Erythroblast (primary cell): Measurements from ENCODE around the gene SMIM38.

ENCODE experiments used
- DNase-seq, 2 experiments: peaks; one replicate each; lab custom pipeline; 2025; lab: John Stamatoyannopoulos, UW
- GATA1 ChIP-seq: IDR thresholded peaks from 2 replicates; pipeline ENCODE4 v1.6.1; 2011; ENCODE audit warnings: low read depth, mild to moderate bottlenecking, control low read depth, low read length, moderate library complexity
- POLR2A ChIP-seq: IDR thresholded peaks from 2 replicates; pipeline ENCODE4 v1.6.1; 2011; ENCODE audit warnings: mild to moderate bottlenecking, low read length

The SMIM38 gene

DNA sequence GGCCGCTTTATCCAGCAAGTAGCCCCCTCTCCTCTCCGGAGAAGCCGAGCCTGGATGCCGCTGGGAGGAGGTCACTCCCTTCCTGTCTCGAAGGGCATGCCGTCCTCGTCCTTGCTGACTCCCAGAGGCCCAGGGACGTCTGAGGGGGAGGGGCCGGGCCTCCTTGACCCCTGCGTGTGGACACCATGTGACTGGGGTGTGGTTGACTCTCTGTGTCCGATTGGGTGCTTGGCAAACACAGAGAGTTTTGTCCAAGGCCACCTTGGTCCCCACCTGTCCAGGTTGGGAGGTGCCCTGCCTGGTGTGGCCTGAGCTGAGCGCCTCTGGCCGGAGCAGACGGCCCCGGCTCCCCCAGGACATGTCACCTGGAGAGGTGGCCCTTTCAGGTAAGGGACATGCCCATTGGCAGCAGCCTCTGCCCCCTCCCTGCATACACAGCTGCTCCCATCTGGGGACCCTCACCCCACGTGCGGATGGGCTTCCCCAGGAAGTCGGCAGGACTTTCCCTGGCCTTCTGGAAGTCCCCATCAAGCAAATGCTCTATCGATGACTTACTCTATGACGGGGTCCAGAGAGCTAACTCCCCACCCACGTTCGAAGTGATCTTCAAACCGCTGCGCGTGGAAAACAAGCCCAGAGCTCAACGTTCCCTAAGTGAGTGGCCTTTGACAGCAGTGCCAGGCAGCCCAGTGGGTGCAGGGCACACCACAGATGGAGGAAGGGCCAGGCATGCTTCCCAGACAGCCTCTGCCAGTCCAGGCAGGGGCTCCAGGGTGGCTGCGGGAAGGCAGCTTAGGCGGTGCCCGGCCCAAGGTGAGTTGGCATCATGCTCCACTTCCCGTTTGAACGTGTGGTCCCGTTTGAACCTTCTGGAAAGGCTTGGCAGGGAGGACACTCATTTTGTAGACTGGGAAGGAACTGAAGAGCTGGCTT is at the start of gene SMIM38:
TSS of gene SMIM38 (plus strand) at position 634 of the 933 bp plus-strand sequence. CDS start 1,912 bp downstream, outside the sequence.
- TF ChIP-seq GATA1 = no peak
- no peak for TF ChIP-seq POLR2A
- DNase-seq = no peak

GRCh38 chr11:69106031-69106811 is 49.5 kb upstream of the SMIM38 start:
- TF ChIP-seq POLR2A (no peak), GATA1 (no peak)
- DNase-seq = no peak

GRCh38 chr11:69107413-69107812 is 48.3 kb upstream of the SMIM38 start:
- TF ChIP-seq POLR2A (no peak), GATA1 (no peak)
- DNase-seq = no peak

DNA sequence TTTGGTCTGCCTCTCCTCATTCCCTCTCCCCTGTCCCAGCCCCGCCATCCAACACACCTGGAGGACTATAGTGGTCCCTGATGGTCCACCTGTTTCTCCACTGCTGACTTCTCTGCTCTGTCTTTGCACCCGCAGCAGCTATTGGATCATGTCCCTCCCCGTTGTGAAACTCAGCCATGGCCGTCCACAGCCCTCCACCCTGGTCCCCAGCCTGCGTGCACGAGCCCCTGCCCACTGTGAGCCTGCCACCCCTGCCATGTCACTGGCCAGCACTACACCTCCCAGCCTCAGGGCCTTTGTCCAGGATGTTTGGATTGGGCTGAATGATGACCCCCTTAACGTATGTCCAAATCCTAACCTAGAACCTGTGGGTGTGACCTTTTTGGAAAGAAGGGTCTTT is 47.7 kb upstream of the SMIM38 start:
- no peak for TF ChIP-seq POLR2A
- no peak for TF ChIP-seq GATA1
- DNase-seq = no peak

GRCh38 chr11:69108559-69108958 is 47.2 kb upstream of the SMIM38 start:
- no peak for DNase-seq
- no peak for TF ChIP-seq GATA1
- TF ChIP-seq POLR2A = no peak

- no peak for TF ChIP-seq POLR2A
- TF ChIP-seq GATA1 = no peak
- DNase-seq = no peak
Observed at GRCh38 chr11:69109101-69109500, 46.6 kb upstream of the SMIM38 start.

DNA sequence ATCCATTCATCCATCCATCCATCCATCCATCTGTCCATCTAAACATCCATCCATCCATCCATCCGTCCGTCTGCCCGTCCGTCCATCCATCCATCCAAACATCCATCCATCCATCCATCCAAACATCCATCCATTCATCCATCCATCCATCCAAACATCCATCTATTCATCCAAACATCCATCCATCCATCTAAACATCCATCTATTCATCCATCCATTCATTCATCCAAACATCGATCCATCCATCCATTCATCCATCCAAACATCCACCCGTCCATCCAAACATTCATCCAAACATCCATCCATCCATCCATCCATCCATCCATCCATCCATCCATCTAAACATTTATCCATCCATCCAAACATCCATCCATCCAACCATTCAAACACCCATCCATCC is 45.3 kb upstream of the SMIM38 start:
- TF ChIP-seq POLR2A = no peak
- DNase-seq = no peak

GRCh38 chr11:69111624-69112542 is 43.9 kb upstream of the SMIM38 start:
- no peak for TF ChIP-seq POLR2A
- no peak for TF ChIP-seq GATA1
- no peak for DNase-seq

DNA sequence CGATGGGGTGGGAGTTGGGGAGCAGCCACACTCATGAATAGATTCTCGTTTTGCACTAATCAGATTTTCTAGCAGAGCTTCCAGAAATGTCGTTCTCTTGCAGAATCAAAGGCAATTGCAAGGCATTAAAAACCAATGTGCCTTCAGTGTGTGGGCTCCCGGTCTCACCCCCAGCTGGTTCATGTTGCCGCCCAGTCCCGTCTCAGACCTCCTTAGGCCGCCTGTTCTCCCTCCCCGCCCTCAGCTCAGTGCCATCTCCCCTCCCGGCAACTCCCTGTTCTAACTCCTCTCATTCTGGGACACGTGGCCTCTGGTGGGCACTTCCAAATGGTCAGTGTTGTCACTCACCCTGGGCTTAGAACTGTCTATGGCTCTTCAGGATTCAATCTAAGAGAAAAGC is 42.5 kb upstream of the SMIM38 start:
- no peak for DNase-seq
- TF ChIP-seq GATA1 (no peak), POLR2A (no peak)

DNA sequence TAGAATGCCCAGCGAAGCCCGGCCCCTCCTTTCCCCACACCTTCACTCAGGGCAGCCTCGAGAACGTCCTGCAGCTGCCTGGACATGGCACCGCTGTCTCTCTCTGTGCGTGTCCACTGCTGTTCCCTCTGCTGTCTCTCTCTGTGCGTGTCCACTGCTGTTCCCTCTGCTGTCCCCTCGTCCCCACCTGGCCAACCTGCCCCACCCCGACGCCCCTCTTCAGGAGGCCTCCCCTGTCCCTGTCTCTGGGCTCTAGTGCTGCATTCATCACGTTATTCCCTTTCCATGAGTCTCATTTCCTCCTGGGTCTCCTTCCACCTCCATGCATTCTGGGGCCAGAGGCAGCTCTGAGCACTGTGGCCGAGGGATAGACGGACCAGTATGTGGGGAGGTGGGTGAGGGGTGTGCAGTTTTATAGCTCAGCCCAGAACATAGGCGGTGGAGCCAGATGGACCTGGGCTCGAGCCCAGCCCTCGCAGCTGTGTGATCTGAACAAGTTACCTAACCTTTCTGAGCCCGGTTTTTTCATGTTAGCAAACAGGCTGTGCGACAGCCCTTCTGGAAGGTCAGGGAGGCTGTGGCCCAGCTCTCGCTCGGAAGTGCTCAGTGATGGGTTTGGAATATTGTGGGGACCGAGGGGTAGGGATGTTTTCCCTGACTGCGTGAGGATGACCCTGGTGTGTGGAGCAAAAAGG is 41.9 kb upstream of the SMIM38 start:
- TF ChIP-seq GATA1 (no peak), POLR2A (no peak)
- DNase-seq = no peak

GRCh38 chr11:69114362-69114761 is 41.4 kb upstream of the SMIM38 start:
- DNase-seq = no peak
- no peak for TF ChIP-seq POLR2A
- TF ChIP-seq GATA1 = no peak

DNA sequence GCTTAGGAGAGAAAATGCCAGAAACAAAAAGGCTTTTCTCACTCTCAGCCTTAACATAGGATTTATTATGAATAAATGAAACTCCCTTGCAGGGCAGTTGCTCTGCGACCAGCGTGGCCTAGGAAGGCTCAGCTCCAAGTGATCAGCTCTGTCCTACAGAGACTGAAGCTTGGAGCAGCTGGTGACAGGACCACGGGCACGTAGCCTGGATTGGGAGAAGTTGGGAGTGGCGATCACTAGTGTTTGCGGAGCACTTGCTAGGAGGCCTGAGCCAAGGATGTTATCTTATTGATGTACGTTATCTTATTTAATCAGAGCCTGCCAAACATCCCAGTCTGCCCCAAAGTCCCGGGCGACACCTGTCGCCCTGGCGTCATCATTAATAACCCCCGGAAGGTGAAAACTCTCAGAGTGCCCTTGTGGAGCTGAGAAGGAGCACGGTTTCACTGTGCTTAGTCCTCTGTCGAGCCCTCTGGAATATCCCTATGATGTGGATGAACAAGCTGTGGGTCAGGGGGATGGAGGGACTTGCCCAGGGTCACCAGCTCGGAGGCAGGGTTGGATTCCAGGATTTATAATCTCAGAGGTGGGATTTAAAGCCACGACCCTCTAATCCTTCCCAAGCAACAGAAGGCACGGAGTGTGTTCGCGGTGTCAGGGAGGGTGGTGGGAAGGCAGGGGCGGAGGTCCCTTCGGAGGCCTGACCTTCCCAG is 40.8 kb upstream of the SMIM38 start:
- DNase-seq = no peak
- TF ChIP-seq GATA1 (no peak), POLR2A (no peak)
